Activated CD4-positive, alpha-beta T cell treated with anti-CD3 and anti-CD28 coated beads, Interleukin-2, amount 50 U/mL, for 24 hours (primary cell): ENCODE results near the gene KCNK16.
"Not testable (repeated sequence)": the region's sequence is repeated elsewhere in the genome, so short reads cannot be mapped to it uniquely, and the experiment has no call there.

Experiments
- DNase-seq, 2 donors: peaks; one replicate each; pipeline ENCODE4 v3.0.0-alpha.2; 2020; ENCODE audit warnings: low read depth in 1 of 2, low spot score in 1 of 2

The KCNK16 gene

GRCh38 chr6:39312912-39313525, 9.5 kb downstream of the KCNK16 start:
- no peak for DNase-seq

GRCh38 chr6:39310542-39310941, 12.0 kb downstream of the KCNK16 start:
- no peak for DNase-seq

GRCh38 chr6:39309942-39310531, 12.5 kb downstream of the KCNK16 start:
- peak; percentile 37 to 41 for DNase-seq

GRCh38 chr6:39307462-39307861, 15.0 kb downstream of the KCNK16 start:
- no peak for DNase-seq

GRCh38 chr6:39304951-39305350, 17.6 kb downstream of the KCNK16 start:
- DNase-seq: no peak

- DNase-seq: no peak
Measured at GRCh38 chr6:39303425-39304153, 18.9 kb downstream of the KCNK16 start.

GRCh38 chr6:39302669-39303424, 19.7 kb downstream of the KCNK16 start:
- peak; percentile 80 to 83 for DNase-seq

- DNase-seq: no peak
Measured at GRCh38 chr6:39302011-39302410, 20.5 kb downstream of the KCNK16 start.

GRCh38 chr6:39301606-39302005, 20.9 kb downstream of the KCNK16 start:
- DNase-seq: no peak

GRCh38 chr6:39300739-39301138, 21.8 kb downstream of the KCNK16 start:
- no peak for DNase-seq

- DNase-seq: no peak
Measured at GRCh38 chr6:39298061-39298460, 24.4 kb downstream of the KCNK16 start.

GRCh38 chr6:39296745-39297640, 25.5 kb downstream of the KCNK16 start:
- no peak for DNase-seq

GRCh38 chr6:39295611-39296011, 26.9 kb downstream of the KCNK16 start:
- DNase-seq: no peak

- no peak for DNase-seq
Measured at GRCh38 chr6:39294899-39295298, 27.6 kb downstream of the KCNK16 start.

GRCh38 chr6:39294133-39294532, 28.4 kb downstream of the KCNK16 start:
- DNase-seq: no peak

- no peak for DNase-seq
Measured at GRCh38 chr6:39292637-39293036, 29.9 kb downstream of the KCNK16 start.

GRCh38 chr6:39289490-39289889, 33.0 kb downstream of the KCNK16 start:
- DNase-seq: no peak

GRCh38 chr6:39287601-39288000, 34.9 kb downstream of the KCNK16 start:
- no peak for DNase-seq

GRCh38 chr6:39286596-39286995, 35.9 kb downstream of the KCNK16 start:
- not testable (repeated sequence) for DNase-seq

GRCh38 chr6:39282774-39283173, 39.7 kb downstream of the KCNK16 start:
- no peak for DNase-seq
